HG02571 (cell line): ENCODE data around the gene NFATC3.

Experiments
- ATAC-seq: cut with Tn5 transposase; IDR thresholded peaks from one replicate; pipeline ENCODE4 v1.9.1; 2021; ENCODE audit warnings: mild to moderate bottlenecking, moderate library complexity; ENCODE audit not compliant: unreplicated experiment

The NFATC3 gene

DNA sequence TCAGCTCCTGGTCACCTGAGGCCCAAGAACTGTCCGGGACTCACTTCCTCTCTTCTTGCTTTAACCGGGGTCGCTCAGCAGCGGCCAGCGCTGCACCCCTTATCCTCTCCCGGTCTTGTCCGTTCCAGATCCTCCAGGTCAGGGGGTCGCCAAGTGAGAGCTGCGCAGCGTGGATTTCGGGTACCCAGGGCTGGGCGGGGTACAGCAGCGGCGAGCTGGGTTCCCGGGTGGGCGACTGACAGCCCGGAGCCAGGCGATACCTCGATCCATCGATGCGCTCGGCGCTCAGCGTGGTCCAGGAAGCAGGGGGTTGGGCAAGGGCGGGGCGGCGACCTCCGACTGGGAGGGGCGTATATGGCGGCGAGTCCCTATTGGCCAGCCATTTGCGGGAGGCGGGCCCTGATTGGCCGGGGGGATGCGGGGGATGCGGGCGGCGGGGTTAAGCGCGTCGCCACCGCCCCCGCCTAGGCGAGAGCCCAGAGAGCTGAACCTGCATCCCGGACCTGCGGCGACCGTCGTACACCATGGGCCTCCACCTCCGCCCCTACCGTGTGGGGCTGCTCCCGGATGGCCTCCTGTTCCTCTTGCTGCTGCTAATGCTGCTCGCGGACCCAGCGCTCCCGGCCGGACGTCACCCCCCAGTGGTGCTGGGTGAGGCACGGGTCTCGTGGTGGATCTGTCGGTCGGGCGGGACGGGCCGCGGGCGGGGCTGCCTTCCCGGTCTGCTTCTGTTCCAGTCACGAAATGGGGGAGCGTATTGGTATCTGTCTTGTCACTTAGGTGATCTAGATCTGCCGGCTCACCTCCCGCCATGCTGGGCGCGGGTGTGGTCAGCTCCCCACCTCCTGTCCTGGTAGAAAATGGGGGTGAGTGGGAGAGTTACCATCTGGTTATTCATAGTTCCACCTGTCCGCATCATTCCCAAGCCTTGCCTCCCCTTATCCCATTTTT lies 160.0 kb downstream of the NFATC3 start, which contains the start of gene PLA2G15:
TSS of gene PLA2G15 (plus strand) at position 471 of the 951 bp plus-strand sequence. CDS start at position 525, 54 bp downstream.
- ATAC-seq = peak; percentile 86

DNA sequence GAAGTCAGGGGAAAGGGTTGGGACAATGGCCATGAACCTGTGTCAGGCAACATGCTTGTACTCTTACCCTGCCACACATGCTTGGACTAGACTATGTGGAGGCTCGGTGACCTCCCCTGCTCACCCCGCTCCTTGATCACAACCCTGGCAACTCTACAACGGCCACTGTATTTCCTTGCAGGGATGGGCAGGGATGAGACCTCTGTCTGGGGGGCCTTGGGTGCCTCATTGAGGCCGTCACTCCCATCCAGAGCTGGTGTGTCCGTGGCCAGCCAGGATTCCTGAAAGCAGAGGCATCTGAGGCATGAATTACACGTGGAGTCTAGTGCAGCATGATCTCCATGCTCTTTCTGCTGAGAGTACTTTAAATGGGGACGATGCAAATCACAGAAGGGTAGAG lies 161.0 kb downstream of the NFATC3 start:
- ATAC-seq = no peak

DNA sequence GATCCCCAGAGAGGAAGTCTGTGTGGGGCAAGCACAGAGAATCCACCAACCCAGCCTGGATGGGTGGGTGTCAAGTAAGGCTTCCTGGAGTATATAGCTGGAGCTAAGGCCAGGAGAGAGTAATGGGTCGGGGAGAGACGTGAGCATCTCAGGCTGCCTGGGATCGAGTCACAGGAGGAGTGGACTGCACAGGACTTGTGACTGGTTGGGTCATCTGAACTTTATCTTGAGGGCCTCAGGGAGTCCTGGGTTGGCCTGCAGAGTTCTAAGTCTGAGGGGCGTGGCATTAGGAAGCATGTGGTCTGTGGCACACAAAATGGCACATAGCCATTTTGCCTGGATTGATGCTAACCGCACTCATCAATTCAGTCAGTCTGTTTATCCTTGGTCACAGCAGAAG lies 161.5 kb downstream of the NFATC3 start:
- ATAC-seq = no peak

DNA sequence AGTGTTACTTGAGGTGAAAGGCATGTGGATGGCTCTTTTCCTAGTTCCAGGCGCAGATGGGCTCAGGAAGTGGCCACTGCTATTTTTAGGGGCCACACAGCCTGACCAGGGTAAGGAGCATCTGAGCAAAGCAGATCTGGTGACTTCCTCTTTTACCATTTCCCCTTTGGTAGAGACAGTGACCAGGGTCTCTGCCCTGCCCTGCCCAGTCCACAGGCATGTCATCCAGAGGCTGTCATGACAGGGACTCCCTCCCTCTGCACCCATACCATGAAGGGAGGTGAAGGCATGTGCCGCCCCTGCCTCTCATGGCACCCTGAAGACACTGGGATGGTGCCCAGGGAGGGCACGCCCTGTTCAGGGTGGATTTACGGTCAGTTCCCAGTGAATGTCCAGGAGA lies 162.2 kb downstream of the NFATC3 start:
- ATAC-seq = no peak

DNA sequence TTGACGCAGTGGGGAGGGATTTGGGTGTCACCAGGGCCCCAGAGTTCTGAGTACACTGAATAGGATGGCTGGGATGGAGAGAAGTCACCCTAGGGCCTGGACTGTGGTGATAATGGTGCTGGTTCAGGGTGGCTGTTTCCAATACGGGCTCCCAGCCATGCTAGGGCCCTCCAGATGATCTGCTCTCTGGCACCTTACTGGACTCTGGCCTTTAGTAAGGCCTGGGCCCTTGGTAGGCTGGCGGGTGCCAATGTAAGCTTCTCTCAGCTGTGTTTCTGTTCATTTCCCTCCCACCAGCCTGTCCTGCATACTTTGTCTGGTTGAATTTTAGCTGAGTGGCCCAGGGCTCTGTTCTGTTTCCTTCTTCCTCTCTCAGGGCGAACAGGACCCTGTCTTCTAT lies 162.8 kb downstream of the NFATC3 start:
- ATAC-seq = no peak

DNA sequence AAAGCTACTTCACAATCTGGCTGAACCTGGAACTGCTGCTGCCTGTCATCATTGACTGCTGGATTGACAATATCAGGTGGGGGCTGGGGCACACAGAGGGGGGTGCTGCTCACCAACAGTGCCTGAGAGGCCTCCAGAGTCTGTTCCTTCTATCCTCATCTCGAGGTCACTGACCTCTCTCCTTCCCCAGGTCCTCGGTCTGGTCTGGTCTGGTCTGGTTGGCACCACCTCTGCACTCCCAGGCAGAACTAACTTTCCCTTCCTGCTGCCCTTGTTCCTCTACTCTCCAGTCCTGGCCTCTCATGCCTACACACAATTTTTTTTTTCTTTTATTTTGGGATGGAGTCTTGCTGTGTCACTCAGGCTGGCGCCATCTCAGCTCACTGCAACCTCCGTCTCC lies 164.2 kb downstream of the NFATC3 start:
- no peak for ATAC-seq

DNA sequence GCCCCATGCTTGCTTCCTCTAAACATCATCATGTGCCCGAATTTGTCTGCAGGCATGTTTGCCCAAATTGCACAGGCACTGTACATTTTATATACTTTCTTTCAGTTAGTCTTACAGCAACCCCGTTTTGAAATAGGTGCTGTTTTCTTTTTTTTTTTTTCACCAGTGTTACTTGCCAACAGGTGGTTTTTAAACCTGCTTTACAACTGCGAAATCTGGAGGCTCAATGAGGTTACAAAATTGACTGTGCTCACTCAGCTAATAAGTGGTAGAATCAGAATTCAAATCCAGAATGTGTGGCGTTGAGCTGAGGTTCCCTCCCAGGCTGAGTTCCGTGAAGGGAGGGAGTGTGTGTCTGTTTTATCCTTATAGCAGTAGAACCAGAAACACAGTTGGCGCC lies 165.8 kb downstream of the NFATC3 start:
- no peak for ATAC-seq

DNA sequence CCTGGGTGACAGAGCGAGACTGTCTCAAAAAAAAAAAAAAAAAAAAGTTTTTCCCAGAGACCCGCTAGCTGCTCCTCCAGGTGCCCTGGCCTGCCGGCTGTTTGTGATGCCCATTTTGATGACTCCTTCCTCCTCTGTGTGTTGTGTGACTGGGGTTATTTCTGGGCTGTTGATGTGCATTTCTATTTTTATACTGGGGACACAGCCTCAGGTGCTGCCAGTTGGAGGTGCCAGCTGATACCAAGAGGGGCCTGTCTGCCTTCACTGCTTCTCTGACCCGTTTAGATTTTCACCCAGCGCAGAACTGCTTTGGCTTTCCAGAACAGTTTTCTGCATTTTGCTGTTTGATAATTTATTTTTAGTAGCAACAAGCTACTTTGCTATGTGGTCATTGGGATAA lies 166.7 kb downstream of the NFATC3 start:
- no peak for ATAC-seq

DNA sequence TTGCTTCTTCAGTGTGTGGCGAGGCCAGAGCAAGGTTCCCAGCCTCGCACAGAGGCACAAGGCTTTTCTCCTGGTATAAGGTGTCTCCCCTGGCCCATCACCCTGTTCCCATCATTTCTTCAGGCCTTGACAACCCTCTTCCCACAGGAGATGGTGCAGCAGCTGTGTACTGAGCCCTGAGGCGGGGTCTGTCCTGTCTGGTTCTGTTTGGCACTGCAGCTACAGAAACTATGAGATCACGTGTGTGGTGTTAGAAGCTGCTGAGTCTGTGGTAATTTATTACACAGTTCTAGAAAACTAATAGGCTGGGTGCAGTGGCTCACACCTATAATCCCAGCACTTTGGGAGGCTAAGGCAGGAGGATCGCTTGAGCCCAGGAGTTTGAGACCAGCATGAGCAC lies 167.2 kb downstream of the NFATC3 start:
- ATAC-seq = no peak

DNA sequence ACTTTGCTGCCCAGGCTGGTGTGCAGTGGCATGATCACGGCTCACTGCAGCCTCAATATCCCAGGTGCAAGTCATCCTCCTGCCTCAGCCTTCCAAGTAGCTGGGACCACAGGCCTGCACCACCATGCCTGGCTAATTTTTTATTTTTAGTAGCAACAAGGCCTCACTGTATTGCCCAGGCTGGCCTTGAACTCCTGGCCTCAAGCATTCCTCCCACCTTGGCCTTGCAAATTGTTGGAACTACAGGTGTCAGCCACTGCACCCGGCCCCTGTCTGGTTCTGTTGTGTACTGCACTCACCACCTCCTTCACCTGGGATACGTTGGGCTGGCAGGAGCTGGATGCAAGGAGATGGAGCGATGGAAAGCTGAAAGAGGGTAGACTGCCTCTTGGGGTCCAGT lies 168.6 kb downstream of the NFATC3 start:
- ATAC-seq = no peak

DNA sequence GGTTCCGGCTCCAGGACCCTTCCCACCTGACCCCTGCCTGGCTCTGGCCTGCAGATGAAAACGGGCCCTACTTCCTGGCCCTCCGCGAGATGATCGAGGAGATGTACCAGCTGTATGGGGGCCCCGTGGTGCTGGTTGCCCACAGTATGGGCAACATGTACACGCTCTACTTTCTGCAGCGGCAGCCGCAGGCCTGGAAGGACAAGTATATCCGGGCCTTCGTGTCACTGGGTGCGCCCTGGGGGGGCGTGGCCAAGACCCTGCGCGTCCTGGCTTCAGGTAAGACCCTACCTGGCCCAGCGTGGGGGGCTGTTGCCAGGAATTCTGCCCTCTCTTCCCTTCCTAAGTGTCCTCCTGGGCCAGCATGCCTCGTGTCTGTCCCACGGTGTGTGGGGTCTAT lies 170.5 kb downstream of the NFATC3 start:
- ATAC-seq = no peak

DNA sequence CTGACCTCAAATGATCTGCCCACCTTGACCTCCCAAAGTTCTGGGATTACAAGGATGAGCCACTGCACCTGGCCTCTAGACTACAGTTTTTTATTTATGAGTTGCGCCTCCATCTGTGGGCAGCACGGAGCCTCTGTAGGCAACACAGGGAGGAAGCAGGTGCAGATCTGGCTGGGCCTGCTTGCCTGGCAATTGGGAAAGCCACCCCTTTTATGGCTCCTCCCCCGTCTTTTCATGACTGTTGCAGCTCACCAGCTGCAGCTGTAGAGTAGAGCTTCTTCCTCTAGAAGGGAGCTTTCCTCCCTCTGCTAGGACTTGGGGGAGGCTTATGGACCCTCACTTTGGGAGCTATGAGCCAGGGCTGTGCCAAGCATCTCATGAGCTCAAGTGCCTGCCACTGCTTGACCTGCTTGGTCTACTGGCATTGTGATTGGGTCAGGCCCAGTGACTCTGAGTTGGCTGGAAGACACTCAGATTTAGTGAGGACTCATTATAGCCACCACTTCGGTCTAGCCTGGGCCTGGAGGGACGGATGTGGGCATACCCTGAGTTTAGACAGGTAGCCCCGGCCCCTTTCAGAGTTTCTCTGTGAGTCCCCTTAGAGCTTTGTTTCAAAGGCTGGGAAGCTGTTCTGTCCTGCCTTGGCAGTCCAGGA lies 172.2 kb downstream of the NFATC3 start:
- no peak for ATAC-seq

DNA sequence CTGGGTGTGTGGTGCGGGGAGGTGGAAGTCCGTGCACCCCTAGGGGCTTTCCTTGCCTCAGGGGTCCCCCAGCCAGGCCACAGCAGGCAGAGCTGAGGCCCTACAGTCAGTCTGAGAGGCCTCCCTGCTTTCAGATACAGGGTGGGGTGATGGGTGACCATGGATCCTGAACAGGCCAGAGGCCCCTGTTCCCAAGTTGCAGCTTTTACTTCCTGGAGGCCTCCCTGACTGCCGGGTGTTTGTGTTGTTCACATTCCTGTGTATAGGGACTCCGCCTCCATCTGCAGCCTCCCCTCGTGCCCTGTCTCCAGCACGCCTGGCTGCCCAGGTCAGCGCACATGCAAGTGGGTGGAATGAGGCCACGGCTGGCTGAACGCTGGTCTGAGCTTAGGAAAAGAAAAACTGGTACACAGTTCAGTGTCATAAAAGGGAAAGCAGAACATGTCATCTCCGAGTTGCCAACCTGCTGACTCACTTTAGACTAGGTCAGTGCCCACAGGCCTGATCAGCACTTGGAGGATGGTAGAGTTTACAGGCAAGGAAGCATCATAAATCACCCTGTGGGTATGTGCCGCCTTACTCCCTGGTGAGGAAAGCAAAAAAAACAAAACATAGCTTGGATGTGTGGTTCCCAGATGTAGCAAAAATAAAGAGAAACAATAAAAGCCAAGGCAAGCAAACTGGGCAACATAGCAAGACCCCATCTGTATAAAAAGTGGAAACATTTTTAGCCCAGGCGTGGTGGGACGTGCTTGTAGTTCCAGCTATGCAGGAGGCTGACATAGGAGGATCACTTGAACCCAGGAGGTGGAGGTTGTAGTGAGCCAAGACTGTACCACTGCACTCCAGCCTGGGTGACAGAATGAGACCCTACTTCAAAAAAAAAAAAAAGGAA lies 173.0 kb downstream of the NFATC3 start:
- ATAC-seq = no peak

DNA sequence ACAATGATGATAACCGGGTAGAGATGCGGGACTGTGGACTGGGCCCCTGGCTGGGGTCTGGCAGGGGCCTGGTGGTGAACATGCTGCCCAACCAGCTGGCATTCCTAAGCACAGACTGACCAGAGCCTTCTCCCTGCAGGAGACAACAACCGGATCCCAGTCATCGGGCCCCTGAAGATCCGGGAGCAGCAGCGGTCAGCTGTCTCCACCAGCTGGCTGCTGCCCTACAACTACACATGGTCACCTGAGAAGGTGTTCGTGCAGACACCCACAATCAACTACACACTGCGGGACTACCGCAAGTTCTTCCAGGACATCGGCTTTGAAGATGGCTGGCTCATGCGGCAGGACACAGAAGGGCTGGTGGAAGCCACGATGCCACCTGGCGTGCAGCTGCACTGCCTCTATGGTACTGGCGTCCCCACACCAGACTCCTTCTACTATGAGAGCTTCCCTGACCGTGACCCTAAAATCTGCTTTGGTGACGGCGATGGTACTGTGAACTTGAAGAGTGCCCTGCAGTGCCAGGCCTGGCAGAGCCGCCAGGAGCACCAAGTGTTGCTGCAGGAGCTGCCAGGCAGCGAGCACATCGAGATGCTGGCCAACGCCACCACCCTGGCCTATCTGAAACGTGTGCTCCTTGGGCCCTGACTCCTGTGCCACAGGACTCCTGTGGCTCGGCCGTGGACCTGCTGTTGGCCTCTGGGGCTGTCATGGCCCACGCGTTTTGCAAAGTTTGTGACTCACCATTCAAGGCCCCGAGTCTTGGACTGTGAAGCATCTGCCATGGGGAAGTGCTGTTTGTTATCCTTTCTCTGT lies 174.0 kb downstream of the NFATC3 start:
- no peak for ATAC-seq

DNA sequence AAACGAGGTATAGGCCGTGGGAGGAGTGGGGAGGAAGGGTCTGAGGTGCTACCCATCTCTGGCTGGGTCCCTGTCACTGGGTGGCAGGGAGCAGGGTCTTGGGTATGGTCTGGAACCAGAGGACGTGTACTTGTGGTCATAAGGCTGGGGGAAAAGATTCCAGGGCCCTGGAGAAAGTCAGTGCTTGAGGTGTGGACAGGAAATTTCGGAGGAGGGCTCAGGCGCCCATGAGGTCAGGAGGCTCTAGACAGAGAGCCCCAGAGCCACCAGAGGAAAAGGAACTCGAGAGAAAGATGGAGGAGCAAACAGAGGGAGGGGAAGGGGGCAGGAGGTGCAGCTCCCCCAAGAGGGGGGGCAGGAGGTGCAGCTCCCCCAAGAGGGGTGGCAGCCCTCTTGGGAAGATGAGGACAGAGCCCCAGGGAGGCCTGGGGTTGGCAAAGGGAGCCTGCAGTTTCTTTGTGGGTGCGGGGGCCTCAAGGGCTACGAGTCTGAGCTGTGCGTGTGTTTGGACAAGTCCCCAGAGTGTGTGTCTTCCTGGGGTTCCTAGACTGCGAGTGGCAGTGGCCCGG lies 178.5 kb downstream of the NFATC3 start:
- ATAC-seq = no peak

DNA sequence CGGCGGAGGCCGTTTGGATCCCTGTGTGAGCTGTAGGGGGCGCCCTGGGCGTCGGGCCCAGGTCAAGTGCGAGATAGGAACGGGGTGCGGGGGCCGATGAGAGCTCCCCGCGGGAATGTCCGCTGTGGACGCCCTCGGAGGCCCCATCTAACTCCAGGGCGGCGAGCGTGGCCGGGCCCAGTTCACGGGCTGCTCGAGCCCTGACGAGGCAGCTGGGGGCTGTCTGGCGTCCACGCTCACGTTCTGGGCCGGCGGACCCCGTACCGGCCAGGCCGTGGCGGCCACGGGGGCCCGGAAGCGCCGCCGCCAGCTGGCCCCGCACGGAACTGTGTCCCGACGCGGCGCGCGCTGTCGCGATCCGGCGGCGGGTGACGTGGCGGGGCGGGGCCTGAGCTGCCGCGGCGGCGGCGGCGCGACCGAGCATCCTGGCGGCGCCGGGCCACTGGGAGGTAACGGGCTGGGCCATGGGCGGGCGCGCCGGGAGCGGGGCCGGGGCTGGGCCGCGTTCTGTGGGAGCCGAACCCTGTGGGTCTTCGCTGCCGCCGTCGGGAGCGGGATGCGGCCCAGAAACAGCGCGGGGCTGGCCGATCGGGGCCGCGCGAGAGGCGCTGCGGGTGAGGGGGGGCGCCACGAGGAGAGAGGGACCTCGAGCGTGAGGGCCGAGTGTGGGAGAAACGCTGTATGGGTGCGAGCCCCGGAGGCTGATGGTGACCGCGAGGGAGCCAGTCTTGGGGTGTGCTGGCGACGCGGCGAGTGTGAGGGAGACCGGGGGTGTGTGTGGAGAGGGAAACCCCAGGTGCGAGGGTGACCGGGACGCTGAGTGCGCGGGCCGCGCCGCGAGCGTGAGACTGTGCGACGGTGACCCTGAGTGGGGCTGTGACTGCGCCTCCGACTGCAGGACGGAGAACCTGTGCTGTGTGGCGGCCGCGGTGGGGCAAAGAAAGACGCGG lies 179.2 kb downstream of the NFATC3 start, which contains the start of gene SLC7A6:
TSS of gene SLC7A6 (plus strand) at position 399 of the 950 bp plus-strand sequence. CDS start 10,201 bp downstream, outside the sequence.
- ATAC-seq = peak; percentile 60

DNA sequence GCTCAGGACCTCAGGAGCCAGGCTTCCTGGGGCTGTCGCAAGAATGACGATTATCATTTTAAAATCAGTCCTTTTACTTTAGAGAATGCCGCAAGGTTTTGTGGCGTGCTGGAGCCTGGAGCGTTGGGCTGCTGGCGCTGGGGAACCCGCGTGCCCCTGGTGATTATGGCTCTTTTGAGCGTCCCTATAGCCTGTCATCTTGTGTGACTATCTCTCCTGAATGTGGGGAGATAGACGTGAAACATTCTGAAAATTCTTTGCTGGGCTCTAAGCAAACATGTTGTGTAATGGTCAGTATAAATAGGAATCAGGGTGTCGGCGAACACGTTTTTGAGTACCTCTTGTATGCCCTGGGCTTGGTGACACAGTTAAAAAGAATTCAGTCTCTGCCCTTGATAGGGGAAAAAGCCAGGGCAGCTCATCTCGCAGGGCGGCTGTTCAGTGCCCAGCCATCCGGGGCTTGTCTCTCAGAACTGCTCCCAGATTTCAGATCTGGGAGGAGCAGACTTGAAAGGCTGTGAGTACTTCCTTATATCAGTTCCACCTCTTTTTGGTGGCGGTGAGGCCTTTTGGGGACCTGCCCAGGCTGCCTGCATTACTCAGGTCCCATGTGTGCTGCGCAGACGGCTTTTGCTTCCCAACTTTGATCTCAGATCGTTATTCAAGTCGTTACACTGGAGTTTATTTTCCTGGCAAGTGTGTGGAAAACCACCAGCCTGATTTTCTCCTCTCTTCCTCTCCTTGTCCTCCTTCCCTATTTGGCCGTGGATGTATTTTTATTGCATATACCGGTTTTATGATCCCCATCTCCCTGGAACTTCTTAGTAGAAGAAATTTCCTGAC lies 180.1 kb downstream of the NFATC3 start:
- ATAC-seq = no peak
